Tibial nerve (tissue), 4 donors: ENCODE results near the gene COL9A3. TPM values are rescaled to one million over a fixed set of nuclear protein-coding genes. Genes with fewer than 3 reads are reported as not detected.

Experiments
- DNase-seq, 2 donors: peaks; one replicate each; pipeline ENCODE4 v3.0.0-alpha.2; 2019; ENCODE audit warnings: low spot score in 2 of 2
- H3K27ac ChIP-seq, 4 donors: fragments of 200-600 bp; sonication (generic) in 3 of 4; one replicate each; pipeline ENCODE4 v1.5.1; 2017 to 2019; ENCODE audit warnings: mild to moderate bottlenecking in 1 of 4
- H3K27me3 ChIP-seq, 2 donors: fragments of 200-600 bp; sonication (generic) in 1 of 2; one replicate each; pipeline versions ENCODE4 v1.5.1 to v1.6.0; 2017 to 2019
- H3K36me3 ChIP-seq, 3 donors: fragments of 200-600 bp; sonication (generic); one replicate each; pipeline ENCODE4 v1.5.1; 2018 to 2019
- H3K4me1 ChIP-seq, 4 donors: fragments of 200-600 bp; sonication (generic) in 3 of 4; one replicate each; pipeline ENCODE4 v1.5.1; 2017 to 2019
- H3K4me3 ChIP-seq, 4 donors: fragments of 200-600 bp; sonication (generic) in 3 of 4; one replicate each; pipeline ENCODE4 v1.5.1; 2017 to 2019; ENCODE audit warnings: mild to moderate bottlenecking in 1 of 4, moderate library complexity in 1 of 4
- H3K9me3 ChIP-seq, 4 donors: fragments of 200-600 bp; sonication (generic) in 3 of 4; one replicate each; pipeline ENCODE4 v1.5.1; 2017 to 2019
- EP300 ChIP-seq, 2 donors: sonication (generic); formaldehyde crosslinking; IDR thresholded peaks; one replicate each; pipeline ENCODE4 v1.6.1; 2017; ENCODE audit warnings: antibody characterized with exemption in 2 of 2, mild to moderate bottlenecking in 1 of 2
- POLR2A ChIP-seq, 2 donors: fragments of 450-650 bp; IDR thresholded peaks; one replicate each; pipeline ENCODE4 v1.6.1; 2017; ENCODE audit warnings: antibody characterized with exemption in 2 of 2, mild to moderate bottlenecking in 2 of 2, moderate library complexity in 2 of 2
- WGBS, 2 donors: methylation state at CpG; one replicate each; pipeline ENCODE4 v1.1.5; 2018; 5-methylcytosine and 5-hydroxymethylcytosine counted together
- total RNA-seq, 4 donors: library from RNA; depleted of rRNA; stranded (reverse); fragments of >200 nt; gene quantifications; one replicate each; pipeline ENCODE4 v1.1.0, GENCODE V29; 2016
- TF ChIP-seq, protein P1 (sequence below), 5 experiments: fragments of 200-600 bp in 3 of 5; fragments of 450-650 bp in 2 of 5; sonication (generic) in 3 of 5; IDR thresholded peaks; one replicate each; pipeline ENCODE4 v1.5.1; 2016 to 2019; ENCODE audit warnings: antibody characterized with exemption in 5 of 5, mild to moderate bottlenecking in 3 of 5, moderate library complexity in 2 of 5

Gene COL9A3
- total RNA-seq, 4 donors from 2014 or later: 51.3 to 81.2 (median 63.5) TPM

DNA sequence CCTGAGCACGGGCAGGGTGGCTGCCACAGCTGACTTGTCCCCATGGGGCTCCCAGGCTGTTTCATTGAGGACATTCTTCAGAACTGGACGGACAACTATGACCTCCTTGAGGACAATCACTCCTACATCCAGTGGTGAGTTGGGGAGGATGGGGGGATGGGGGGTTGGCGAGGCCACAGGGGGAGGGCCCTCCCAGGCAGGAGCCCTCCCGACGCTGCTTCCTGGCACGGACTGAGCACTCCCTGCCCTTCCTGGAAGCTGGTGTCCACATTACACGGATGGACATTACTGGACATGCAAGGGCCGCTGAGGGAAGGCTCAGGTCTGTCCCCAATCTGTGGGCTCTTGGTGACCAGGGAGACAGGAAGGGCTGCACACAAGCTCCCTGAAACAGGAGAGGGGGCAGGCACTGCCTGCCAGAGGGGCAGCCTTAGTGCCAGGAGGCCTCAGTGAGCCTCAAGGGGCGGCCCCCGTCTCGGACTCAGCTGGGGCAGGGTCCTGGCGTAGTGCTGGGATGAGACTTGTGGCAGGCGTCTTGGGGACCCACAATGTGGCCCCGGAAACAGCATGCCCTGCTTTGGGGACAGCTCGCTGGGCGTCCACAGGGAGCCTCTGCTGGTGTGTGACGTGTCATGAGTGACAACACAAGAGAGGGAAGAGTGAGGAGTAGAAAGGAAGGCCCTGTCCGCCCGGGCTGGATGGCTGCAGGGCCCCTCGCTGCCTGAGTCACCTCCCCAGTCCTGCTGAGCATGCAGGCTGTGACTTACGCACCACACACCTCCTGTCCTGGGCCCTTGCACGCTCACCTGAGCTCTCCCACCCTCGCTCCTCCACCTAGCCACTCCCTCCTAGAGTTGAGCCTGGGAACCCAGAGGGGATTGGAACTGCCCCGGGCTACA is 7.1 kb upstream of the COL9A3 start:
- H3K9me3 ChIP-seq: no peaks in the 10 kb centered on the region
- no peak overlapping the region for H3K4me3 ChIP-seq
- no peak for DNase-seq
- H3K4me1 ChIP-seq: peaks cover 0 to 37% (median 25%) of the 10 kb centered on the region in 4 donors
- H3K36me3 ChIP-seq: peaks cover 0 to 78% (median 27%) of the 10 kb centered on the region in 3 donors
- no peaks in the 10 kb centered on the region for H3K27me3 ChIP-seq
- no peak overlapping the region for H3K27ac ChIP-seq
- WGBS, 2 donors: 91 to 92% methylated on average over 20 to 24 of the region's 24 CpGs
- TF ChIP-seq POLR2A (IDR thresholded peaks at IDR 0.05) (no peak), EP300 (IDR thresholded peaks at IDR 0.05) (no peak)
- TF ChIP-seq, protein P1, sequence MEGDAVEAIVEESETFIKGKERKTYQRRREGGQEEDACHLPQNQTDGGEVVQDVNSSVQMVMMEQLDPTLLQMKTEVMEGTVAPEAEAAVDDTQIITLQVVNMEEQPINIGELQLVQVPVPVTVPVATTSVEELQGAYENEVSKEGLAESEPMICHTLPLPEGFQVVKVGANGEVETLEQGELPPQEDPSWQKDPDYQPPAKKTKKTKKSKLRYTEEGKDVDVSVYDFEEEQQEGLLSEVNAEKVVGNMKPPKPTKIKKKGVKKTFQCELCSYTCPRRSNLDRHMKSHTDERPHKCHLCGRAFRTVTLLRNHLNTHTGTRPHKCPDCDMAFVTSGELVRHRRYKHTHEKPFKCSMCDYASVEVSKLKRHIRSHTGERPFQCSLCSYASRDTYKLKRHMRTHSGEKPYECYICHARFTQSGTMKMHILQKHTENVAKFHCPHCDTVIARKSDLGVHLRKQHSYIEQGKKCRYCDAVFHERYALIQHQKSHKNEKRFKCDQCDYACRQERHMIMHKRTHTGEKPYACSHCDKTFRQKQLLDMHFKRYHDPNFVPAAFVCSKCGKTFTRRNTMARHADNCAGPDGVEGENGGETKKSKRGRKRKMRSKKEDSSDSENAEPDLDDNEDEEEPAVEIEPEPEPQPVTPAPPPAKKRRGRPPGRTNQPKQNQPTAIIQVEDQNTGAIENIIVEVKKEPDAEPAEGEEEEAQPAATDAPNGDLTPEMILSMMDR (IDR thresholded peaks at IDR 0.05): no peak

DNA sequence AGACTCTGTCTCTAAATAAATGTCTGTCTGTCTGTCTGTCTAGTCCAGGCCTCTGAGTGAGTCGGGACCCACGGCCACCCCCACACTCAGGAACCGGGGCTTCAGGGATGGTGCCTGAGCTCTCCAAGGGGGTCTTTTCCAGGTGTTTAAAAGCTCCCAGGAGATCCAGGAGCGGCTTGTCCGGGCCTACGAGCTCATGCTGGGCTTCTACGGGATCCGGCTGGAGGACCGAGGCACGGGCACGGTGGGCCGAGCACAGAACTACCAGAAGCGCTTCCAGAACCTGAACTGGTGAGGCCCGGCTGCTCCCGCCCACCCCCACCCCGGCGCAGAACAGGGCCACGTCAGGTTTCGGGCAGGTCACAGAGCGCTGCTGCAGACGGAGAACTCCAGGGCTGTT is 5.5 kb upstream of the COL9A3 start:
- no peak for DNase-seq
- peaks cover 0 to 43% (median 28%) of the 10 kb centered on the region in 4 donors for H3K4me1 ChIP-seq
- no peak overlapping the region for H3K27ac ChIP-seq
- H3K9me3 ChIP-seq: no peaks in the 10 kb centered on the region
- peaks cover 0 to 78% (median 27%) of the 10 kb centered on the region in 3 donors for H3K36me3 ChIP-seq
- WGBS, 2 donors: 81 to 98% methylated on average over 8 to 13 of the region's 21 CpGs
- TF ChIP-seq EP300 (IDR thresholded peaks at IDR 0.05) (no peak), POLR2A (IDR thresholded peaks at IDR 0.05) (no peak)
- TF ChIP-seq, protein P1 (IDR thresholded peaks at IDR 0.05): no peak
- no peak overlapping the region for H3K4me3 ChIP-seq
- H3K27me3 ChIP-seq: peaks cover 0 to under 1% of the 10 kb centered on the region in 2 donors

DNA sequence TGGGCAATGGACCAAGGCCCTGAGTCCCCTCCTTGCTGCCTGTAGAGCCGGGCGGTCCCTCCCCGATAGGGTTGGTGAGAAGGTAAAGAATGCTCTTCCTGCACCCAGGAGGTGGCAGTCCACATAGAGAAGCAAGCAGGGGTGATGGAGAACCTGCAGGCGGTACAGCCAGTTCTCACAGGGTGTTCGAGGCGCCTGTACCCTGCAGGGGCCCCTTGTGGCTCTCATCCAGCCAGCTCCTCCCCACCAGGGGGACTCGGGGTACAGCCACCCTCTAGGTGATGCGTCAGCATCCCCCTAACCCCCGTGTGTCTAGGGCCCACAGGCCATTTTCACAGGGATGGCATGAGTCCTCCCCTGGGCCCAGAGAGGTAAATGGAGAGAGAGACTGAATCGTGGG is 5.1 kb upstream of the COL9A3 start:
- DNase-seq: no peak

DNA sequence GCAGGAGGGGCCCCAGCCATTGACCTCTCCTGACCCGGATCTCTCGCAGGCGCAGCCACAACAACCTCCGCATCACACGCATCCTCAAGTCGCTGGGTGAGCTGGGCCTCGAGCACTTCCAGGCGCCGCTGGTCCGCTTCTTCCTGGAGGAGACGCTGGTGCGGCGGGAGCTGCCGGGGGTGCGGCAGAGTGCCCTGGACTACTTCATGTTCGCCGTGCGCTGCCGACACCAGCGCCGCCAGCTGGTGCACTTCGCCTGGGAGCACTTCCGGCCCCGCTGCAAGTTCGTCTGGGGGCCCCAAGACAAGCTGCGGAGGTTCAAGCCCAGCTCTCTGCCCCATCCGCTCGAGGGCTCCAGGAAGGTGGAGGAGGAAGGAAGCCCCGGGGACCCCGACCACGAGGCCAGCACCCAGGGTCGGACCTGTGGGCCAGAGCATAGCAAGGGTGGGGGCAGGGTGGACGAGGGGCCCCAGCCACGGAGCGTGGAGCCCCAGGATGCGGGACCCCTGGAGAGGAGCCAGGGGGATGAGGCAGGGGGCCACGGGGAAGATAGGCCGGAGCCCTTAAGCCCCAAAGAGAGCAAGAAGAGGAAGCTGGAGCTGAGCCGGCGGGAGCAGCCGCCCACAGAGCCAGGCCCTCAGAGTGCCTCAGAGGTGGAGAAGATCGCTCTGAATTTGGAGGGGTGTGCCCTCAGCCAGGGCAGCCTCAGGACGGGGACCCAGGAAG is 4.5 kb upstream of the COL9A3 start:
- Histone ChIP-seq H3K27me3 (peaks cover 0 to 6% of the 10 kb centered on the region in 2 donors), H3K4me1 (peaks cover 0 to 41% (median 25%) of the 10 kb centered on the region in 4 donors), H3K36me3 (peaks cover 0 to 69% (median 27%) of the 10 kb centered on the region in 3 donors), H3K9me3 (no peaks in the 10 kb centered on the region), H3K27ac (peak overlapping the region in 1 of 4 donors; percentile 35), H3K4me3 (no peak overlapping the region)
- 76 to 79% methylated on average over 40 to 43 of the region's 43 CpGs for WGBS, 2 donors
- no peak for DNase-seq
- TF ChIP-seq, protein P1 (IDR thresholded peaks at IDR 0.05): no peak
- no peak for TF ChIP-seq EP300 (IDR thresholded peaks at IDR 0.05)

More for the DNA sequence above, 5.1 kb upstream of the COL9A3 start:
- no peaks in the 10 kb centered on the region for H3K9me3 ChIP-seq
- H3K36me3 ChIP-seq: peaks cover 0 to 76% (median 27%) of the 10 kb centered on the region in 3 donors
- TF ChIP-seq, protein P1 (IDR thresholded peaks at IDR 0.05): no peak
- no peak for TF ChIP-seq POLR2A (IDR thresholded peaks at IDR 0.05)
- TF ChIP-seq EP300 (IDR thresholded peaks at IDR 0.05): no peak
- H3K4me3 ChIP-seq: no peak overlapping the region
- H3K27me3 ChIP-seq: peaks cover 0 to 4% of the 10 kb centered on the region in 2 donors
- H3K27ac ChIP-seq: no peak overlapping the region
- peaks cover 0 to 43% (median 28%) of the 10 kb centered on the region in 4 donors for H3K4me1 ChIP-seq
- 82 to 85% methylated on average over 10 of the region's 10 CpGs for WGBS, 2 donors

DNA sequence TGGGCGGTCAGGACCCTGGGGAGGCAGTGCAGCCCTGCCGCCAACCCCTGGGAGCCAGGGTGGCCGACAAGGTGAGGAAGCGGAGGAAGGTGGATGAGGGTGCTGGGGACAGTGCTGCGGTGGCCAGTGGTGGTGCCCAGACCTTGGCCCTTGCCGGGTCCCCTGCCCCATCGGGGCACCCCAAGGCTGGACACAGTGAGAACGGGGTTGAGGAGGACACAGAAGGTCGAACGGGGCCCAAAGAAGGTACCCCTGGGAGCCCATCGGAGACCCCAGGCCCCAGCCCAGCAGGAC is 4.0 kb upstream of the COL9A3 start:
- WGBS, 2 donors: 91 to 95% methylated on average over 11 of the region's 11 CpGs
- no peak for DNase-seq
- H3K27me3 ChIP-seq: peaks cover 0 to 9% of the 10 kb centered on the region in 2 donors
- H3K27ac ChIP-seq: peak overlapping the region in 1 of 4 donors; percentile 35
- H3K9me3 ChIP-seq: no peaks in the 10 kb centered on the region
- TF ChIP-seq POLR2A (IDR thresholded peaks at IDR 0.05) (no peak), EP300 (IDR thresholded peaks at IDR 0.05) (no peak)
- TF ChIP-seq, protein P1 (IDR thresholded peaks at IDR 0.05): no peak
- peaks cover 0 to 41% (median 26%) of the 10 kb centered on the region in 4 donors for H3K4me1 ChIP-seq
- no peak overlapping the region for H3K4me3 ChIP-seq
- H3K36me3 ChIP-seq: peaks cover 0 to 64% (median 27%) of the 10 kb centered on the region in 3 donors
